GM23248 (cell line): Measurements from ENCODE around the gene TGM6. TPM values are rescaled to one million over a fixed set of nuclear protein-coding genes. Genes with fewer than 3 reads are reported as not detected.

Experiments used
- DNase-seq: peaks from one replicate; pipeline ENCODE4 v3.0.0-alpha.2; 2015
- H2AFZ ChIP-seq: fragments of 200-600 bp; sonication (generic); 2 replicates; pipeline ENCODE4 v1.6.1; 2016; ENCODE audit warnings: antibody characterized with exemption
- H3F3A ChIP-seq: fragments of 200-600 bp; sonication (generic); 2 replicates; pipeline ENCODE4 v1.6.1; 2016; ENCODE audit warnings: mild to moderate bottlenecking, antibody characterized with exemption, mixed run types; ENCODE audit not compliant: insufficient read depth
- H3K27ac ChIP-seq: fragments of 200-600 bp; sonication (generic); 2 replicates; pipeline ENCODE4 v1.5.1; 2016; ENCODE audit warnings: mild to moderate bottlenecking
- H3K27me3 ChIP-seq: fragments of 200-600 bp; sonication (generic); replicated peaks from 2 replicates; pipeline ENCODE4 v1.6.1; 2016; ENCODE audit warnings: mild to moderate bottlenecking; ENCODE audit not compliant: insufficient read depth
- H3K36me3 ChIP-seq: fragments of 200-600 bp; sonication (generic); 2 replicates; pipeline ENCODE4 v1.6.1; 2016; ENCODE audit warnings: low read depth, mild to moderate bottlenecking
- H3K4me1 ChIP-seq: fragments of 200-600 bp; sonication (generic); 2 replicates; pipeline ENCODE4 v1.6.1; 2016; ENCODE audit warnings: mild to moderate bottlenecking; ENCODE audit not compliant: insufficient read depth
- H3K4me2 ChIP-seq: fragments of 200-600 bp; sonication (generic); one replicate; pipeline ENCODE4 v1.6.1; 2016; ENCODE audit warnings: mild to moderate bottlenecking; ENCODE audit not compliant: unreplicated experiment
- H3K4me3 ChIP-seq: fragments of 200-600 bp; sonication (generic); 2 replicates; pipeline ENCODE4 v1.5.1; 2016; ENCODE audit warnings: mild to moderate bottlenecking
- H3K79me2 ChIP-seq: fragments of 200-600 bp; sonication (generic); 2 replicates; pipeline ENCODE4 v1.6.1; 2016; ENCODE audit warnings: mild to moderate bottlenecking; ENCODE audit not compliant: insufficient read depth
- H3K9ac ChIP-seq: fragments of 200-600 bp; sonication (generic); 2 replicates; pipeline ENCODE4 v1.6.1; 2016; ENCODE audit warnings: mild to moderate bottlenecking
- H3K9me2 ChIP-seq: fragments of 200-600 bp; sonication (generic); 2 replicates; pipeline ENCODE4 v1.6.1; 2016; ENCODE audit warnings: mixed run types, mild to moderate bottlenecking, moderate library complexity; ENCODE audit not compliant: insufficient read depth
- H3K9me3 ChIP-seq: fragments of 200-600 bp; sonication (generic); one replicate; pipeline ENCODE4 v1.6.1; 2017; ENCODE audit warnings: low read depth
- H4K20me1 ChIP-seq: fragments of 200-600 bp; sonication (generic); 2 replicates; pipeline ENCODE4 v1.6.0; 2016; ENCODE audit not compliant: insufficient read depth
- EZH2 ChIP-seq: fragments of 200-600 bp; sonication (generic); IDR thresholded peaks from 2 replicates; pipeline ENCODE4 v1.6.1; 2018; ENCODE audit warnings: antibody characterized with exemption, mild to moderate bottlenecking; ENCODE audit not compliant: insufficient read depth, poor library complexity, severe bottlenecking
- EZH2phosphoT487 ChIP-seq: fragments of 200-600 bp; sonication (generic); IDR thresholded peaks from 2 replicates; pipeline ENCODE4 v1.6.1; 2018; ENCODE audit warnings: antibody characterized with exemption, moderate library complexity, mild to moderate bottlenecking, low read depth; ENCODE audit not compliant: insufficient read depth
- whole genome bisulfite sequencing, 2 experiments: methylation state at CpG; one replicate each; pipeline ENCODE4 v1.1.6; 2015 to 2017; ENCODE audit warnings: low lambda C conversion rate in 2 of 2, low coverage in 1 of 2; ENCODE audit errors: missing lambda C conversion rate in 2 of 2; 5-methylcytosine and 5-hydroxymethylcytosine counted together
- in situ Hi-C: fragments of 300-500 bp; cut with MboI; formaldehyde crosslinking; loops from 2 replicates; pipeline ENCODE4 v1.15.0; 2020
- polyA plus RNA-seq: library from polyadenylated mRNA; unstranded; fragments of >200 nt; fragmentation: Nextera tagmentation; extraction: Ambion mirVana; gene quantifications from 2 replicates; pipeline ENCODE4 v1.2.1, GENCODE V29; 2016
- total RNA-seq: library from RNA; depleted of rRNA; stranded (reverse); fragments of >200 nt; shearing (Covaris generic); gene quantifications from 2 replicates; pipeline ENCODE4 v1.2.3, GENCODE V29; 2014

The TGM6 gene
- total and polyA plus RNA-seq, 2 experiments from 2014 or later = not detected

DNA sequence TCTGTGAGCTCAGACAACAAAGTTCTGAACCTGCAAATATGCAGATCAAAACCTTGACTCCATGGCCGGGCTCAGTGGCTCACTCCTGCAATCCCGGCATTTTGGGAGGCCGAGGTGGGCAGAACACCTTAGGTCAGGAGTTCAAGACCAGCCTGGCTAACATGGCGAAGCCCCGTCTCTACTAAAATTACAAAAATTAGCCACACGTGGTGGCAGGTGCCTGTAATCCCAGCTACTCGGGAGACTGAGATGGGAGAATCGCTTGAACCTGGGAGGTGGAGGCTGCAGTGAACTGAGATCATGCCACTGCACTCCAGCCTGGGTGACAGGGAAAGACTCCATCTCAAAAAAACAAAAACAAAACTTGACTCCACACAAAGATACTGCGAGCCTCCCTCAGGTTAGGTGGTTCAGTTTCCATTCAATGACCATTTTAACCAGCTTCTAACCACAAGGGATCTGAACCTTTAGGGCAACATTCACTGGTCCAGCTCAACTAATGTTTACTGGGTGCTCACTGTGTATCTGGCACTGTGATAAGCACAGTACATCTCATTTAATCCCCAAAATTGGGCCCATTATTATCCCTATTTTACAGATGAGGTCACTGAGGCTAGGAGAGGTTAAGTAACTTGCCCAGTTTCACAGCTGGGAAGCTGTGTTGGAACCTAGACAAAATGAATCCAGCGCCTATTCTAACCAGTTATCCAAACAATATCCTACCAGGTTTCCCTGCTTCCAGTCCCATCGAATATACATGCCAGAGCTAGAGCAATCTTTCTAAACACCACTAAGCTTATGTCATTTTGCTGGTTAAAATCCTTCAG lies 88.1 kb downstream of the TGM6 start:
- H3K27me3 ChIP-seq = no peaks in the 10 kb centered on the region
- DNase-seq = peak; percentile 52
- H3K27ac ChIP-seq = peak overlapping the region; percentile 87
- in situ Hi-C loops = loop anchor here (10.0 kb wide), 1 partner anchor 264 kb away; no protein-coding TSS in a partner anchor
- H3K36me3 ChIP-seq = peaks cover 42% of the 10 kb centered on the region
- TF ChIP-seq EZH2phosphoT487 = no peak
- no peak for TF ChIP-seq EZH2
- H3K4me2 ChIP-seq = peak overlapping the region; percentile 80
- no peak overlapping the region for H2AFZ ChIP-seq
- WGBS, 2 experiments = 65 to 73% methylated on average over 11 of the region's 11 CpGs
- peak overlapping the region; percentile 89 for H3K4me3 ChIP-seq
- peaks cover 61% of the 10 kb centered on the region for H3F3A ChIP-seq
- peaks cover 22% of the 10 kb centered on the region; the same call in 1 of the 2 replicates for H4K20me1 ChIP-seq
- H3K79me2 ChIP-seq = peaks cover 68% of the 10 kb centered on the region
- no peaks in the 10 kb centered on the region for H3K9me3 ChIP-seq
- H3K9ac ChIP-seq = peak overlapping the region; percentile 97
- H3K9me2 ChIP-seq = no peaks in the 10 kb centered on the region
- H3K4me1 ChIP-seq = peaks cover 25% of the 10 kb centered on the region

DNA sequence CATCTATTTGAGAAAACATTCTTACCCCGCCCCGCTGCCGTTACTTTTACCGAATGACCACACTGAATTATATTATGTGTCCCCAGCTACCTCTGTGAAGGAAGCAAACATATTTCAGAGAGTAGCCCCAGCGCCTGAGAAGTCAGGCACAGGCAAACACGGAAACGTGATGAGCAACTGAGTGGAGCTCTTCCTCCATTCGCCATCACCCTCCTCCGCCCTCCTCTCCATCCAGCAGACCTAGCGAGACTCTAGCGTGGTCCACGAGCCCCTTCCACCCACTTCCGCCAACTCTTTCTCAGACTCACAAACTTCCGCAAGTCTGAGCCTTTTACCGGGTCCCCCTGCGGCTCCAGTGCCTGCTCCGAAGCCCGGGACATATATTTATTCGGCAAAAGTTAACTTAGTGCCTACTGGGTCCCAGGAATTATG lies 89.3 kb downstream of the TGM6 start:
- in situ Hi-C loops = loop anchor here (10.0 kb wide), 1 partner anchor 265 kb away; no protein-coding TSS in a partner anchor
- DNase-seq = peak; percentile 76
- H3K4me3 ChIP-seq = peak overlapping the region; percentile 89
- H2AFZ ChIP-seq = peak overlapping the region; percentile 70
- H3K79me2 ChIP-seq = peaks cover 56% of the 10 kb centered on the region
- H3K27ac ChIP-seq = peak overlapping the region; percentile 87
- no peaks in the 10 kb centered on the region for H3K9me2 ChIP-seq
- no peak for TF ChIP-seq EZH2phosphoT487
- no peak for TF ChIP-seq EZH2
- H3K4me1 ChIP-seq = peaks cover 33% of the 10 kb centered on the region
- H3F3A ChIP-seq = peaks cover 62% of the 10 kb centered on the region
- H3K36me3 ChIP-seq = peaks cover 30% of the 10 kb centered on the region
- peak overlapping the region; percentile 80 for H3K4me2 ChIP-seq
- no peaks in the 10 kb centered on the region for H3K9me3 ChIP-seq
- H3K9ac ChIP-seq = peak overlapping the region; percentile 97
- 0 to 1% methylated on average over 19 of the region's 19 CpGs for WGBS, 2 experiments
- no peaks in the 10 kb centered on the region for H3K27me3 ChIP-seq
- peaks cover 22% of the 10 kb centered on the region; the same call in 1 of the 2 replicates for H4K20me1 ChIP-seq

DNA sequence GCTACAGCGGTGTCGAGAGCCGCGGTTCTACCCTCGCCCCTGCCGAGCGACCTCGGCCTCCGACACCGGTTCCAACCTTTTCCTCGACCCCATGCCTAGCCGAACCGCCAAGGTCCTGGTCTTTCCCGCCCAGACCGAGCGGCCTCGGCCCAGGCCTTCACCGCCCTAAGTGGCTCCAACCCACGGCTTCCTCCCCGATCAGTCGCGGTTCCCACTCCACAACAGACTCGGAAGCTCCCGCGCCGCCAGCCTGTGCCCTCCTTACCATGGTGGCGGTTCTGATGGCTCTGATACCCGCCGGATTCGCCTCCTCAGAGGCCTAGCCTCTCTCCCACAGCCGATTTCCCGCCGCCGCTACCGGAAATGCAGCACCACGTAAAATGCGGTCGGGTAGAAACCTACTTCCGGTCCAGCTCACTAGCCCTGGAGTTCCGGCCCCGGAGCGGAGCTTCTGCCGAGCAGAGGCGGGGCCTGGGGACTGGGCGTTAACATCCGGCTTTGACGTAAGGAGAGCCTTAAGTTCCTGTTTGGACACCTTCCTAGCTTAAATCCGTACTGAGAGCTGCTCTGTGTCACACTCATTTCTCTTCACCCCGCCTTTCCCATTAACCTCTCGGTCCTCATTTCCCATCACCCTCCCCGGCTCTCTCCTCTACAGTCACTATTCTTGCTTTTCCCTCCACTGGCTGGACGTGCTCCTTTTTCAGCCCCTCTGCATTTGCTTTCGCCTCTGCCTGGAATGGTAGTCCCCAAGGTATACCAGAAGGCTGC lies 89.9 kb downstream of the TGM6 start, which contains the start of gene SNRPB:
Gene SNRPB (minus strand): TSS at position 367 of the 771 bp plus-strand sequence. CDS start 99 bp downstream, at position 268.
- Histone ChIP-seq H3K36me3 (peaks cover 24% of the 10 kb centered on the region), H3K9me2 (no peaks in the 10 kb centered on the region), H3K4me1 (peaks cover 33% of the 10 kb centered on the region), H3K9me3 (no peaks in the 10 kb centered on the region), H2AFZ (peak within 1 kb of the TSS; percentile 86), H3K4me3 (peak within 1 kb of the TSS; percentile 89), H3K27me3 (no peaks in the 10 kb centered on the region), H3K9ac (peak within 1 kb of the TSS; percentile 97), H4K20me1 (peaks cover 22% of the 10 kb centered on the region; the same call in 1 of the 2 replicates), H3F3A (peaks cover 64% of the 10 kb centered on the region), H3K27ac (peak within 1 kb of the TSS; percentile 87), H3K4me2 (peak within 1 kb of the TSS; percentile 98), H3K79me2 (peaks cover 50% of the 10 kb centered on the region)
- 0 to 1% methylated on average over 53 of the region's 53 CpGs for WGBS, 2 experiments
- DNase-seq = peak; percentile 100
- no peak for TF ChIP-seq EZH2
- TF ChIP-seq EZH2phosphoT487 = no peak
- in situ Hi-C loops = no loop called here

DNA sequence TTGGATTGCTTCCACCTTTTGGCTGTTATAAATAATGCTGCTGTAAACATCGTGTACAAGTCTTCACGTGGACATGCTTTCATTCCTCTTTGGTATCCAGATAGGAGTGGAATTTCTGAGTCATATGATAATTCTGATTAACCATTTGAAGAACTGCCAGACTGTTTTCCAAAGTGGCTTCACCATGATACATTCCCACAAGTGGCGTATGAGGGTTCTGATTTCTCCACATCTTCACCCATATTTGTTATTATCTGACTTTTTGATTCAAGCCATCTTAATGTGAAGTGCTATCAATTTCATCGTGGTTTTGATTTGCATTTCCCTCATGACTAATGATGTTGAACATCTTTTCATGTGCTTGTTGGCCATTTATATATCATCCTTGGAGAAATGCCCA lies 92.8 kb downstream of the TGM6 start:
- Histone ChIP-seq H3K27me3 (no peaks in the 10 kb centered on the region), H3K4me3 (no peak overlapping the region), H2AFZ (no peak overlapping the region; the same call in 1 of the 2 replicates), H4K20me1 (peaks cover 3% of the 10 kb centered on the region; the same call in 1 of the 2 replicates), H3K79me2 (peaks cover 21% of the 10 kb centered on the region), H3K36me3 (no peaks in the 10 kb centered on the region), H3K27ac (peak overlapping the region; percentile 55), H3K9me3 (no peaks in the 10 kb centered on the region), H3K9me2 (no peaks in the 10 kb centered on the region), H3K4me2 (peak overlapping the region; percentile 19), H3K4me1 (peaks cover 26% of the 10 kb centered on the region), H3K9ac (no peak overlapping the region), H3F3A (peaks cover 46% of the 10 kb centered on the region)
- 10 to 12% methylated on average over 4 of the region's 4 CpGs for WGBS, 2 experiments
- DNase-seq = peak; percentile 87
- in situ Hi-C loops = no loop called here
- no peak for TF ChIP-seq EZH2
- no peak for TF ChIP-seq EZH2phosphoT487
